HEK293 (cell line): ENCODE measurements around the gene RELT.

Experiments used
- CTCF ChIA-PET: fragments of 350-600 bp; formaldehyde crosslinking; extraction: SDS; loops from one replicate; lab custom pipeline; 2021; ENCODE audit warnings: antibody characterized with exemption; lab: Yijun Ruan, JAX
- POLR2A ChIA-PET: fragments of 300-600 bp; formaldehyde crosslinking; extraction: SDS; loops from one replicate; lab custom pipeline; 2020; ENCODE audit warnings: antibody characterized with exemption, inconsistent platforms; lab: Yijun Ruan, JAX
- H3K27ac ChIP-seq: fragments of 200-500 bp; sonication (Bioruptor generic); 2 replicates; pipeline ENCODE4 v1.5.1; 2014; ENCODE audit warnings: low read depth, low read length, control low read depth, inconsistent platforms; ENCODE audit errors: extremely low read depth
- H3K36me3 ChIP-seq, 2 experiments: fragments of 200-500 bp in 1 of 2; sonication (Bioruptor generic) in 1 of 2; 1 replicate in 1 of 2; 2 replicates in 1 of 2; pipeline ENCODE4 v1.5.1; 2014 to 2017; ENCODE audit warnings: inconsistent platforms in 2 of 2, low read length in 2 of 2; ENCODE audit not compliant: control insufficient read depth in 2 of 2, insufficient read depth in 1 of 2
- H3K4me1 ChIP-seq: fragments of 200-500 bp; sonication (Bioruptor generic); 2 replicates; pipeline ENCODE4 v1.5.1; 2014; ENCODE audit warnings: mild to moderate bottlenecking, low read length, inconsistent platforms; ENCODE audit not compliant: control insufficient read depth, insufficient read depth
- H3K4me3 ChIP-seq: 2 replicates; pipeline ENCODE4 v1.5.1; 2011; ENCODE audit warnings: low read depth, mild to moderate bottlenecking, control low read depth, low read length, moderate library complexity
- H3K9me3 ChIP-seq: fragments of 200-500 bp; sonication (Bioruptor generic); 2 replicates; pipeline ENCODE4 v1.5.1; 2014; ENCODE audit warnings: low read depth, low read length, inconsistent platforms; ENCODE audit not compliant: control insufficient read depth, insufficient read depth
- KLF1 ChIP-seq: fragments of 450-650 bp; formaldehyde crosslinking; IDR thresholded peaks from 2 replicates; pipeline ENCODE4 v1.5.1; 2016; ENCODE audit warnings: missing biosample characterization, missing genetic modification characterization
- MEIS1 ChIP-seq: sonication (generic); formaldehyde crosslinking; IDR thresholded peaks from 2 replicates; pipeline ENCODE4 v1.8.1; 2022; ENCODE audit warnings: missing genetic modification reagents, mild to moderate bottlenecking, borderline replicate concordance
- MZF1 ChIP-seq: fragments of 450-650 bp; formaldehyde crosslinking; IDR thresholded peaks from 2 replicates; pipeline ENCODE4 v1.5.1; 2017; ENCODE audit warnings: missing biosample characterization, missing genetic modification characterization, borderline replicate concordance
- TCF7L2 ChIP-seq: IDR thresholded peaks from 2 replicates; pipeline ENCODE4 v1.6.1; 2011; ENCODE audit warnings: low read depth, mild to moderate bottlenecking, inconsistent platforms, low read length, moderate library complexity, borderline replicate concordance
- YY1 ChIP-seq: fragments of 450-650 bp; formaldehyde crosslinking; IDR thresholded peaks from 2 replicates; pipeline ENCODE4 v1.5.1; 2018; ENCODE audit warnings: missing biosample characterization, missing genetic modification characterization
- ZBTB1 ChIP-seq: fragments of 450-650 bp; formaldehyde crosslinking; IDR thresholded peaks from 2 replicates; pipeline ENCODE4 v1.5.1; 2016; ENCODE audit warnings: missing biosample characterization, missing genetic modification characterization
- ZFP41 ChIP-seq: fragments of 450-650 bp; formaldehyde crosslinking; IDR thresholded peaks from 2 replicates; pipeline ENCODE4 v1.5.1; 2016; ENCODE audit warnings: missing biosample characterization, missing genetic modification characterization, borderline replicate concordance
- ZNF132 ChIP-seq: fragments of 450-650 bp; formaldehyde crosslinking; IDR thresholded peaks from 2 replicates; pipeline ENCODE4 v1.5.1; 2017; ENCODE audit warnings: missing biosample characterization, missing genetic modification characterization, borderline replicate concordance
- ZNF169 ChIP-seq: fragments of 450-650 bp; formaldehyde crosslinking; IDR thresholded peaks from 2 replicates; pipeline ENCODE4 v1.5.1; 2016; ENCODE audit warnings: missing biosample characterization, missing genetic modification characterization
- ZNF202 ChIP-seq: fragments of 450-650 bp; formaldehyde crosslinking; IDR thresholded peaks from 2 replicates; pipeline ENCODE4 v1.5.1; 2016; ENCODE audit warnings: missing biosample characterization, missing genetic modification characterization, borderline replicate concordance
- ZNF223 ChIP-seq: fragments of 450-650 bp; formaldehyde crosslinking; IDR thresholded peaks from 2 replicates; pipeline ENCODE4 v1.5.1; 2016; ENCODE audit warnings: missing biosample characterization, missing genetic modification characterization
- ZNF239 ChIP-seq: fragments of 450-650 bp; formaldehyde crosslinking; IDR thresholded peaks from 2 replicates; pipeline ENCODE4 v1.5.1; 2016; ENCODE audit warnings: missing biosample characterization, missing genetic modification characterization
- ZNF280D ChIP-seq: fragments of 450-650 bp; formaldehyde crosslinking; IDR thresholded peaks from 2 replicates; pipeline ENCODE4 v1.5.1; 2016; ENCODE audit warnings: missing biosample characterization, missing genetic modification characterization
- ZNF362 ChIP-seq: fragments of 450-650 bp; formaldehyde crosslinking; IDR thresholded peaks from 2 replicates; pipeline ENCODE4 v1.5.1; 2016; ENCODE audit warnings: missing biosample characterization, missing genetic modification characterization
- ZNF48 ChIP-seq: fragments of 450-650 bp; formaldehyde crosslinking; IDR thresholded peaks from 2 replicates; pipeline ENCODE4 v1.5.1; 2016; ENCODE audit warnings: missing biosample characterization, missing genetic modification characterization
- ZNF510 ChIP-seq: fragments of 450-650 bp; formaldehyde crosslinking; IDR thresholded peaks from 2 replicates; pipeline ENCODE4 v1.5.1; 2018; ENCODE audit warnings: mild to moderate bottlenecking, missing genetic modification characterization, missing biosample characterization; ENCODE audit not compliant: insufficient replicate concordance
- ZNF529 ChIP-seq: fragments of 450-650 bp; formaldehyde crosslinking; IDR thresholded peaks from 2 replicates; pipeline ENCODE4 v1.5.1; 2017; ENCODE audit warnings: missing genetic modification characterization, missing biosample characterization; ENCODE audit not compliant: insufficient replicate concordance
- ZNF561 ChIP-seq: fragments of 450-650 bp; IDR thresholded peaks from 2 replicates; pipeline ENCODE4 v1.5.1; 2018; ENCODE audit warnings: missing biosample characterization, missing genetic modification characterization, borderline replicate concordance
- ZNF600 ChIP-seq: fragments of 450-650 bp; formaldehyde crosslinking; IDR thresholded peaks from 2 replicates; pipeline ENCODE4 v1.5.1; 2016; ENCODE audit warnings: missing biosample characterization, missing genetic modification characterization
- ZNF639 ChIP-seq: fragments of 450-650 bp; formaldehyde crosslinking; IDR thresholded peaks from 2 replicates; pipeline ENCODE4 v1.5.1; 2016; ENCODE audit warnings: missing biosample characterization, missing genetic modification characterization
- ZNF707 ChIP-seq: fragments of 450-650 bp; formaldehyde crosslinking; IDR thresholded peaks from 2 replicates; pipeline ENCODE4 v1.5.1; 2016; ENCODE audit warnings: missing biosample characterization, missing genetic modification characterization
- ZNF792 ChIP-seq: fragments of 450-650 bp; formaldehyde crosslinking; IDR thresholded peaks from 2 replicates; pipeline ENCODE4 v1.5.1; 2016; ENCODE audit warnings: missing biosample characterization, missing genetic modification characterization
- ZNF830 ChIP-seq: fragments of 450-650 bp; IDR thresholded peaks from 2 replicates; pipeline ENCODE4 v1.5.0; 2018; ENCODE audit warnings: missing biosample characterization, missing genetic modification characterization, low read depth, mild to moderate bottlenecking, moderate library complexity
- ZSCAN23 ChIP-seq: fragments of 450-650 bp; formaldehyde crosslinking; IDR thresholded peaks from 2 replicates; pipeline ENCODE4 v1.5.1; 2016; ENCODE audit warnings: missing biosample characterization, missing genetic modification characterization

The RELT gene

DNA sequence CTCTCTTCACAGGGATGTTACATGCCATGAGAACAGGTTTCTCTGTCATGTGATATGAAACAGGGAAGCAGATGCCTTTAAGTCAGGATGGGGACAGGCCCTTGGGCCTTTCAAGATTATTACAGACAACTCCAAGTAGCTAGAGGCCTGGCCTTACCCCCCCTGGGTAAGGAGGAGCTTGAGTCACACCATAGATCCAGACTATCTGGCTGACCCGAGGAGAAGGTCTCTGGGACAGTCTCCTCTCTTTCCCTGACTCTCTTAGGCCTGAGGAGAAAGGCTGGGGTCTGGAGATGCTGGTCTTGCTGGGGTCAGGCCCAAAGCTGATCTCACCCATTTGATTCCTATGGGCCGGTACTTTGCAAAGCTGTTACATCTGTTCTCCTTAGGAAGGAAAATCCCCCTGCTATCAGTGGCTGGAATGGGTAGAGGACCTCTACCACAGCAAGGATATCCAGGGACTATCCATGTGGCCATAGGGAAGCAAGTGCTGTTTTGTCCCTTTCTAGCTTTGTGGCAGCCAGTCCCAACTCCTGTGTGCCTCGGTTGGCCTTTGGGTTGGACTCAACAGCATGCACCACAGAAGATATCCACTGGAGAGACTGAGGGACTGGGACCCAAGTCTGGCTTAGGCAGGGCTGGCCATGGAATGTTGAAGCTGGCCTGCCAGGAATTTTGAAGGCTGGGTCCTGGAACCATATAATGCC is 25.2 kb downstream of the RELT start:
- no peaks in the 10 kb centered on the region for H3K9me3 ChIP-seq
- no peaks in the 10 kb centered on the region for H3K4me1 ChIP-seq
- no peak overlapping the region for H3K27ac ChIP-seq
- POLR2A ChIA-PET: interaction anchor here (0.6 kb wide), 1 partner anchor 41 kb away, joined by 7 read pairs; no protein-coding TSS in a partner anchor
- CTCF ChIA-PET: interaction anchor here (0.5 to 10.1 kb wide), 6 partner anchors 8 to 260 kb away, joined by 3 to 122 read pairs (median 4); no protein-coding TSS in a partner anchor
- peaks cover 0 to 32% of the 10 kb centered on the region in 2 experiments; a peak in 1 of 3 replicates for H3K36me3 ChIP-seq
- TF ChIP-seq ZBTB1 (no peak), ZNF600 (tag by site-specific recombination) (no peak), ZNF510 (tag by site-specific recombination) (no peak), ZNF561 (tag by site-specific recombination) (no peak), YY1 (tag by site-specific recombination) (no peak), ZFP41 (no peak), ZNF830 (tag by site-specific recombination) (no peak), MEIS1 (CRISPR knock-in tag) (no peak), MZF1 (tag by site-specific recombination) (no peak), TCF7L2 (no peak), ZNF223 (tag by site-specific recombination) (no peak), KLF1 (tag by site-specific recombination) (no peak)
- TF ChIP-seq, all 188 proteins: peak for 0
- H3K4me3 ChIP-seq: no peak overlapping the region

DNA sequence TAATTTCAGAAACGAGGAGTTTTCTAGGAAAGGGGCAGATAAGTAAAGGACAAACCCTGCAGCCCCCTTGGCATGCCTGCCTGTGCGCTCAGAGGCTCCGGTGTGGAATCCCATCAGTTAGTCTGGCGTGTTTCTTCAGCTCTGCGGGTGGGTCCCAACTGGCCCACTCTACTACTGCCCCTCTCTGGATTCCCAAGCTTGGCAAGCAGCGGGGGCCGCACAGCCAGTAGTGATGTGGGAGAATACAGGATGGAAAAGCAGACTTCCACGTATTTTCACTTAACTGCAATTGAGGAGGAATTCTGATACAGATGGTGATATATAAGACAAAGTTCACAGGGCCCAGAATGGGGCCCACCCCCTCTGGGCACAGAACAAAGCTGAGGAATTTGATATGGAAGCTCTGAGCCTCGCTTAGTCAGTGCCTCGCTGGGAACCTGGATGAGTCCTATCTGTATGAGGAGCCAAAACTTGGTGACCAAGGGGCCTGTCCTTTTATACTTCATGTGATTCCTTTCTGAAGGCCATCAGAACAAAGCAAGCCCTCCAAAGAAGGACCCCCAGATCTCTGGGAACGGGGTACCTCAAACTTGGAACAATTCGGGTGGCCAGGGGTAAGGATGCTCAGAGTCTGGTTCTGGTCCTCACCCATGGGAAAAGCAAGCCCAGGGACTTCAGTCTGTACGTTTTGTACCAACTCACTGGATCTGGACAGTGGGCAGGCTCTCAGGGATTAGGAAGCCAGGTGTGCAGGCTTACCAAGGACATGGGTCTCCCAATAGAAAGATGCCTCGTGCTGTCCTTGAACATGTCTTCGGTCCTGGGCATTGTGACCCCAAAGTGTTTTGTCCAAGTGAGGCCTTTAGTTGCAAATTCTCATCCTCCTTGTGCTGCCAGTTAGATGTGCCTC is 26.0 kb downstream of the RELT start:
- H3K36me3 ChIP-seq: peaks cover 0 to 31% of the 10 kb centered on the region in 2 experiments; a peak in 1 of 3 replicates
- no peaks in the 10 kb centered on the region for H3K9me3 ChIP-seq
- ChIA-PET CTCF (interaction anchor here (0.6 to 10.1 kb wide), 9 partner anchors 9 to 480 kb away, joined by 3 to 122 read pairs (median 5); no protein-coding TSS in a partner anchor), POLR2A (interaction anchor here (0.6 to 1.4 kb wide), 2 partner anchors 40 to 258 kb away, joined by 4 to 7 read pairs; no protein-coding TSS in a partner anchor)
- no peak overlapping the region for H3K4me3 ChIP-seq
- H3K27ac ChIP-seq: no peak overlapping the region
- TF ChIP-seq ZNF280D (tag by site-specific recombination): no peak
- no peak for TF ChIP-seq ZNF792 (tag by site-specific recombination)
- no peak for TF ChIP-seq ZNF132 (tag by site-specific recombination)
- no peaks in the 10 kb centered on the region for H3K4me1 ChIP-seq

GRCh38 chr11:73402834-73403185 is 26.6 kb downstream of the RELT start:
- no peak overlapping the region for H3K27ac ChIP-seq
- ChIA-PET CTCF (interaction anchor here (0.6 to 10.1 kb wide), 10 partner anchors 9 to 481 kb away, joined by 3 to 122 read pairs (median 5); no protein-coding TSS in a partner anchor), POLR2A (interaction anchor here (1.4 kb wide), 1 partner anchor 258 kb away, joined by 4 read pairs; no protein-coding TSS in a partner anchor)
- H3K4me3 ChIP-seq: no peak overlapping the region
- H3K36me3 ChIP-seq: peaks cover 0 to 32% of the 10 kb centered on the region in 2 experiments; a peak in 1 of 3 replicates
- no peaks in the 10 kb centered on the region for H3K4me1 ChIP-seq
- no peaks in the 10 kb centered on the region for H3K9me3 ChIP-seq
- TF ChIP-seq ZSCAN23 (no peak), ZNF639 (tag by site-specific recombination) (no peak), ZNF48 (tag by site-specific recombination) (no peak), ZNF223 (tag by site-specific recombination) (no peak), ZNF202 (tag by site-specific recombination) (no peak), ZNF362 (no peak), ZNF169 (tag by site-specific recombination) (no peak), ZNF529 (tag by site-specific recombination) (no peak), ZNF239 (tag by site-specific recombination) (no peak), ZNF707 (tag by site-specific recombination) (no peak)
